ENCODE results near the gene FANCB. TPM values are rescaled to one million over a fixed set of nuclear protein-coding genes. Genes with fewer than 3 reads are reported as not detected.

The FANCB gene
- total RNA-seq, 1 donor from 2014 or later = 0.92 TPM

DNA sequence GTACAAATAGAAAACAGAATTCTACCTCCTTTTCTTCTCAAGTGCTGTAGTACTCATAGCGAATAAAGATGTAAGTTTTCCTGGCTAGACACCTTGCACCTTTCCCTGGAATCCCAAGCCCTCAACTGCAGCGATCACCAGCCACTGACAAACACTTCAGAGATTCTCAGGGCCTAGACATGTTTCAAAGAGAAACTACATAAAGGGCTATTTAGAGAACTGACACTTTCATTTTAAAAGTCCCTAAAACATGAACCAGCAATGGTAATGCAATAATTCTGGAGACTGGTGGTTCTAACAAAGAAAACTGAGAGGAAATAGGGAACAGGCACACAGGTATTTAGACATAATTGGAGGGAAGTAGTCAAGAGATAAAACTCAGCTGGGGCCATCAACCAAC lies 35.7 kb downstream of the FANCB start:
- DNase-seq (ENCODE audit: low spot score) = no peak

DNA sequence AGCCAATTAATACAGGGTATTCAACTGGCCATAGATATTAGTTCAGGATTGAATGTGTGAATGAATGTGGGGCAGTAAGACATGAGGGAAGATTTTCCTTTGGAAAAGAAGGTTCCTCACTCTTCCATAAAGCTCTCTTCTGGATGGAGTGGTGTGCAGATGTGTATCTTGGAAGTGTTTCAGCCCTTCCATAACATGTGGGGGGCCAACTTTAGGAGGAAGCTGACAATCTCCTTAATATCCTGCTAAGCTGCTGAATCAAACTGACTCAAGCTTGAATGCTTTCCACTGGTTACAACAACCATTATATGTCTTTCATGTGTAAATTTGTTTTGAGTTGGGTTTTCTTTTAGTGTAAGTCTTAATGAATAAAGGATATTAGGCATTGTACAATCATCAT lies 40.3 kb downstream of the FANCB start:
- DNase-seq (ENCODE audit: low spot score) = no peak

DNA sequence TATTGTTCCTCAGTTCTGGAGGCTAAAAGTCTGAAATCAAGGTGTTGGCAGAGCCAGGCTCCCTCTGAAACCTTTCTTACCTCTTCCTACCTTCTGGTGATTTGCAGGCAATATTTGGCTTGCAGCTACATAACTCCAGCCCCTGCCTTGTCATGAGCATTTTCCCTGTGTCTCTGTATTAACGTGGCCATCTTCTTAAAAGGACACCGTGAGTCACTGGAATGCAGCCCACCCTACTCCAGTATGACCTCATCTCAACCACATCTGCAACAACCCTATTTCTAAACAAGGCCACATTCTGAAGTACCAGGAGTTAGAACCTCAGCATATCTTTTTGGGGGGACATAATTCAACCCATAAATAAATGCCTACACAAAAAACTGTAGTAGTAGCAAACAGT lies 40.7 kb downstream of the FANCB start:
- DNase-seq (ENCODE audit: low spot score) = no peak

DNA sequence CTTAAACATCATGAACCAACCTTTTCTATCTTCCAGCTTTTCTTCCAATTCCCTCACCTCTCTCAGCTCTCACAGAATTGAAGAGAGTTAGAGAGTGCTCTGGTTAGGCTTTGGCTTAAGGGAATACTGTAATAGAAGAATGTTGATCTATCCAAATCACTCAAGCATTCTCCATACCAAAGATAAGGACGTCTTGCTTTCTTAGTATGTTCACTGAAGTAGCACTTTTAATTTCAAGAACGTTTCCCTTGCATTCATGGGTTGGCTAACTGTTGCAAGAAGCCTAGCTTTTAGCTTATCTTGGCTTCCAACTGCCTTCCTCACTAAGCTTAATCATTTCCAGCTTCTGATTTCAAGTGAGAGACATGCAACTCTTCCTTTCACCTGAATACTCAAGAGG lies 43.2 kb downstream of the FANCB start:
- no peak for DNase-seq (ENCODE audit: low spot score)

DNA sequence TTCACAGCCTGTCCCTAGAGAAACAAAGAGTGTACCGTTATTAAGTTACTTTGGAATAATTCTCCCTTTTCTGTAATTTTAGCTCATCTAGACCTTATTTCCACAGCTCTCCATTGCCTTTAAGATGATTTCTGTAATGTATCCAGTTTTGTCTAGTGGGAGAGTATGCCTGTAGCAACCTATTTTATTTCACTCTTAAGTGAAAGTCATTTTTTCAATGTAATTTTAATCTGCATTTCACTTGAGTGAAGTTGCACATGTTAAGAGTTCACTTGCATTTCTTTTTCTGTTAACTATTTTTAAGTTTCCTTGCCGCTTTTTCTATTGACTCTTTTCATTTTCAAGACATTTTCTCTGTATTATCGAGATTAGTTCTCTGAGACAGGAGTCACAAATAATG lies 46.5 kb downstream of the FANCB start:
- DNase-seq (ENCODE audit: low spot score) = no peak

DNA sequence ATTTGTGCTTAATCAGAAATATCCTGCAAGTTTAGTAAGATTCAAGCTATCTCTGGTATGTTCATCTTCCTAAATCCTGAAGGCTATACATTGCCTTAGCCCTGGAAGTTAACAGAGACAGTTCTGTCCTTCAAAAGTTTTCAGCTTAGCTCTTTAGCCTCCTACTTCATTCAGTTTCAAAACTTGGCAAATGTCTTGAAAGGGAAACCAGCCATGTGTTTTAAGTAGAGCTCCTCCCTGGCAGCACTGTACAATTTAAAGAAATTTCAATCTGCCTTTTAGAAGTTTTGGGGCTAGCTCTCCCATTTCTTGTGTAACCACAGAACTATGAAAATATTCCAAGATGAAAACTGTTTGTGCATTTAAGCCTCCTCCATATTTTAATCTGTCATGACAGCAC lies 47.0 kb downstream of the FANCB start:
- no peak for DNase-seq (ENCODE audit: low spot score)

DNA sequence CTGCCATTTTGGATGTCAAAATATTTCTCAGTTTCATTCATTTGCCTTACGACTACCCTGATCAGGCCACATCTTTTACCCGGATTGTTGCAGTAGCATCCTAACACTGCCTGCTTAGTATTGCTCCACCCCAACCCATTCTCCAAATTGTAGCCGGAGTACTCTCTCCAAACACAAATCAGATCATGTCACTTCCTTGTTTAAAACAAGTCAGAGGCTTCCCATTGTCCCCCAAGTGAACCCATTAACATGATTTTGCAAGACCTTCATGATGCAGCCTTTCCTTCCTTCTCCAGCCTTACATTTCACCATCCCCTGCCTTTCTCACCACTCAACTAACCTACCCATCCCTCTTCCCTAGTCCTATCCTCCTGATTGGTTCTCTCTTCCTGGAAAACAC lies 53.1 kb downstream of the FANCB start:
- DNase-seq (ENCODE audit: low spot score) = no peak

DNA sequence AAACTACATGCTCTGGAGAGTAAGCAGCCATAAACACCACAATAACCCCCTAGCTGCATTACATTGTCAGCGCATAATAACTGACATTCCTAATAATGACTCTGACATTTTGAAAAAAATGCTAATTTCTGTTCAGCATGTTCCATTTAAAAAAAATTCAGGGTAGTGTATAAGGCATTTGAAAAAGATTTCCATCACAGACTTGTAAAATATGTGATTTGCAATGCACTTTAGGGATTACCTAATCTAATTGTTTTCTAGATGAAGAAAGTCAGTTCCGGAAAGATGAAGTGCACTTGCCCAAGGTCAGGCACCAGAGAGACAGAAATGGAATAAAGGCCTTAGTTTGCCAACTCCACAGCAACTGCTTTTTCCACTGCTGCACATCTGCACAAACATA lies 55.3 kb downstream of the FANCB start:
- no peak for DNase-seq (ENCODE audit: low spot score)

DNA sequence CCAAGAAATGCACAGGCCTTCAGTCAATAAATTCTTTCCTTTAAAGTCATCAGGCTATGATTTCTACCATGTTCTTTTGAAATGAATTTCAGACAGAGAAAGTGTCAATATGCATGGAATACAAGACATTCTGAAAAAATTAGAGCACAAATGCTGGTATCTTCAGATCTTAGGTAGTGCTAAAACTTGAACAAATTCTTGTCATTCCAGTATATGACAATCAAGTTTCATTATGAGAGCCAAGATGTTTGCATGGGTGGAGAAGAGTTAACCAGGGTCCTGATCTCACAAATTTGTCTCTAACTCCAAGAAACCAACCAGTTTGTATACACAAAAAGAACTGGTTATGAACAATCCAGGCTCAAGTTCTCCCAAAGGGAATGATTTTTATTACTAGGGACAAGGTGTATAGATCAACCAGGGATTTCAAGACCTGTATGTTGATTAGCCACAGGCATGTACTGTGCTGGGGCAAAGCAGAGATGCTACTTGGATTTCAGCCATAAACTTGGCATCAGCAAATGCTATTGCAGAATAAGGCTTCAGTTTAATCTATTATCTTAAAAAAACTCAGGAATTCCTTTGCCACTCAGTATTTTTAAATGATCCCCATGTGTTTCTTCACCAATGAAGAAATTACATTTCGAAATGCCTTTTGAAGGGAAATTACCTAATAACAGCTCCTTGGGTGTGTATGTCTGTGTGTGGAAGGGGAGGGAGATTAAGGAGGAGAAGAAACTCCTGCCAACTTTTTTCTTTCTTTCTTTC lies 69.7 kb downstream of the FANCB start:
- DNase-seq (ENCODE audit: low spot score) = no peak

DNA sequence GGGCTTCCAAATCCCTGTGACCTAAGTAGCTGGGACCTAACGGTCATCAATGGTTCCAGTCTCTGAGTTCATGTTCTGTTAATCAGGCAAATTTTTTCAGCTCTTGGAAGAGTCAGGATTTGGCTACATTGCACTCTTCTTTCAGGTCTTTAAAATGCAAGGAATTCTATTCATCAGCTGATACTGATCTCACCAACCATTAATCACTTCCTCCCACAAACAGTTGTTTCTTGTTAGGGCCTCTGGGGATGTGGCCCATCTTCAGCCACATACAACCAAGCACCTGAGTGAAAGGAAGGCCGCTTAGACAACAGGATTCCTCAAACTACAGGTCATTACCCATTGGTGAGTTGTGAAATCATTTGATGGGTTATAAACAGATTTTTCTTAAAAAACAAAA lies 71.7 kb downstream of the FANCB start:
- no peak for DNase-seq (ENCODE audit: low spot score)

DNA sequence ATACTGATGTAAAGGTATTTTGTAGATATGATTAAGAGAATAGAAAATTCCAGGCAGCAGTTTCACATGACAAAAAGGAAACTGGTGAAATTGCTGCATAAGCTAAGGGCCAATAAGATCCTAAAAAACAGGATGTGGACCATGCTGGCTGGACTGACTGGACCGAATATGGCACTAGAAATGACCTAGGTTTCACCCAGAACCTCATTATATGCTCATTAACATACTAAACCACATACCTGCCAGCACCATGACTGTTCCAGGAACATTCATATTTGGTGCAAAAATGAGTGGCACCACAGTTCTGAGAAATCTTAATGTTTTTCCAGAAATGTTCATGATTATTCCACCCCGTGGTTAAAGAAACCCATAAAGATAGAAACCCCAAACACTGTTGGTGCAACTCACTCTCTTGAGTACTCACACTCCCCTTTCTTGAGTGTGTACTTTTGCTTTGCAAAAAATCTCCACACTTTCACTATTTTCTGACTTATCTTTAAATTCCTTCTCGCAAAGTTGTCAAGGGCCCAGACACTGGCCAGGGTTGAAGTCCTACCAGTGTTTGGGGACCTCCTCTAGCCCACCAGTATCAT lies 74.0 kb downstream of the FANCB start:
- no peak for DNase-seq (ENCODE audit: low spot score)

Other genes starting within 250 kb of the FANCB start
- gene MOSPD2, start 352 bp upstream of the FANCB start, total RNA-seq = 12.2 TPM

Data from mucosa of gallbladder (tissue), 1 donor.